OCI-LY1 (cell line): ENCODE data around the gene PROZ.

Experiments
- CTCF ChIP-seq: fragments of 200-600 bp; sonication (generic), shearing (Covaris generic); IDR thresholded peaks from 2 replicates; pipeline ENCODE4 v1.5.1; 2017; ENCODE audit warnings: mild to moderate bottlenecking, antibody characterized with exemption, low read length, moderate library complexity, mixed read lengths
- EZH2 ChIP-seq: fragments of 200-600 bp; sonication (generic), shearing (Covaris generic); IDR thresholded peaks from 2 replicates; pipeline ENCODE4 v1.8.0; 2017; ENCODE audit warnings: borderline replicate concordance, mixed run types, mild to moderate bottlenecking, antibody characterized with exemption, low read length, moderate library complexity, mixed read lengths

- TF ChIP-seq EZH2 (no peak), CTCF (no peak)
These were observed 36.4 kb upstream of the PROZ start for GRCh38 chr13:113121928-113122471.
